ENCODE results near the gene VIPR2.

- TF ChIP-seq EP300 (conservative IDR thresholded peaks at IDR 0.05; ENCODE audit: poor library complexity, severe bottlenecking) (no peak), CTCF (IDR thresholded peaks at IDR 0.05; ENCODE audit: poor library complexity, severe bottlenecking) (no peak), POLR2AphosphoS5 (IDR thresholded peaks at IDR 0.05) (no peak), REST (IDR thresholded peaks at IDR 0.05; ENCODE audit: borderline replicate concordance) (no peak), TAF1 (IDR thresholded peaks at IDR 0.05; ENCODE audit: low read depth) (no peak), EZH2 (IDR thresholded peaks at IDR 0.05; ENCODE audit: borderline replicate concordance, insufficient read depth, low read length, poor library complexity, severe bottlenecking) (no peak), SMC3 (conservative IDR thresholded peaks at IDR 0.05; ENCODE audit: poor library complexity) (no peak), RAD21 (conservative IDR thresholded peaks at IDR 0.05) (no peak), MXI1 (conservative IDR thresholded peaks at IDR 0.05; ENCODE audit: poor library complexity, severe bottlenecking) (no peak)
These were observed 77.7 kb downstream of the VIPR2 start for GRCh38 chr7:159066816-159067575.

Data from neural cell (in vitro differentiated cells).